ENCODE data around the gene SF3B3. TPM values are rescaled to one million over a fixed set of nuclear protein-coding genes. Genes with fewer than 3 reads are reported as not detected.

SF3B3 gene
- total RNA-seq, 1 experiment from 2014 or later = 326 TPM

- Histone ChIP-seq H4K20me1 (ENCODE audit: insufficient read depth) (no peaks in the 10 kb centered on the region), H3K9me3 (ENCODE audit: insufficient read depth, low read depth) (no peaks in the 10 kb centered on the region), H3K27me3 (ENCODE audit: insufficient read depth, low read depth) (no peaks in the 10 kb centered on the region), H3K36me3 (ENCODE audit: low read depth) (no peaks in the 10 kb centered on the region), H3K79me2 (ENCODE audit: low read depth) (no peaks in the 10 kb centered on the region), H3K9me2 (ENCODE audit: insufficient read depth) (no peaks in the 10 kb centered on the region), H3K27ac (no peak overlapping the region), H3K4me3 (no peak overlapping the region), H2AFZ (no peak overlapping the region), H3K4me1 (replicated peaks; ENCODE audit: insufficient read depth) (no peaks in the 10 kb centered on the region), H3F3A (ENCODE audit: insufficient read depth, low read depth) (no peaks in the 10 kb centered on the region), H3K4me2 (no peak overlapping the region)
- ChIA-PET POLR2A (ENCODE audit: unreplicated experiment) (interaction anchor here (0.5 kb wide), 1 partner anchor 13 kb away, joined by 21 read pairs; no protein-coding TSS in a partner anchor), CTCF (no interaction called here)
- no TSS peak for BruUV-seq (replicated peaks)
- TF ChIP-seq CTCF (conservative IDR thresholded peaks at IDR 0.05) = no peak
- TF ChIP-seq EZH2 (IDR thresholded peaks at IDR 0.05; ENCODE audit: low read depth) = no peak
- no peak for DNase-seq
- intact Hi-C loops (cut with micrococcal nuclease; ENCODE audit: unreplicated experiment) = no loop called here
Measured at GRCh38 chr16:70601576-70602575, 78.3 kb downstream of the SF3B3 start.

GRCh38 chr16:70602831-70603230 lies 79.2 kb downstream of the SF3B3 start:
- H3K79me2 ChIP-seq (ENCODE audit: low read depth) = no peaks in the 10 kb centered on the region
- H3K9me2 ChIP-seq (ENCODE audit: insufficient read depth) = no peaks in the 10 kb centered on the region
- no peak overlapping the region for H2AFZ ChIP-seq
- no peak for TF ChIP-seq CTCF (conservative IDR thresholded peaks at IDR 0.05)
- no peak for TF ChIP-seq EZH2 (IDR thresholded peaks at IDR 0.05; ENCODE audit: low read depth)
- H4K20me1 ChIP-seq (ENCODE audit: insufficient read depth) = no peaks in the 10 kb centered on the region
- POLR2A ChIA-PET (ENCODE audit: unreplicated experiment) = no interaction called here
- no peak overlapping the region for H3K4me2 ChIP-seq
- DNase-seq = no peak
- H3F3A ChIP-seq (ENCODE audit: insufficient read depth, low read depth) = 0 out of 2 replicates have a peak, but pooled peaks cover 3% of the 10 kb centered on the region
- intact Hi-C loops (cut with micrococcal nuclease; ENCODE audit: unreplicated experiment) = no loop called here
- peaks cover 5% of the 10 kb centered on the region for H3K4me1 ChIP-seq (replicated peaks; ENCODE audit: insufficient read depth)
- H3K9me3 ChIP-seq (ENCODE audit: insufficient read depth, low read depth) = no peaks in the 10 kb centered on the region
- H3K4me3 ChIP-seq = no peak overlapping the region
- CTCF ChIA-PET = no interaction called here
- H3K27me3 ChIP-seq (ENCODE audit: insufficient read depth, low read depth) = no peaks in the 10 kb centered on the region
- no peak overlapping the region for H3K27ac ChIP-seq
- H3K36me3 ChIP-seq (ENCODE audit: low read depth) = no peaks in the 10 kb centered on the region
- BruUV-seq (replicated peaks) = no TSS peak

GRCh38 chr16:70604407-70605282 lies 81.0 kb downstream of the SF3B3 start:
- intact Hi-C loops (cut with micrococcal nuclease; ENCODE audit: unreplicated experiment) = no loop called here

More at GRCh38 chr16:70604407-70605282, 81.0 kb downstream of the SF3B3 start:
- H3K36me3 ChIP-seq (ENCODE audit: low read depth) = no peaks in the 10 kb centered on the region
- BruUV-seq (replicated peaks) = no TSS peak
- CTCF ChIA-PET = no interaction called here
- H3K4me3 ChIP-seq = no peak overlapping the region
- H3K4me1 ChIP-seq (replicated peaks; ENCODE audit: insufficient read depth) = peaks cover 19% of the 10 kb centered on the region
- DNase-seq = no peak
- no peaks in the 10 kb centered on the region for H3K9me2 ChIP-seq (ENCODE audit: insufficient read depth)
- TF ChIP-seq EZH2 (IDR thresholded peaks at IDR 0.05; ENCODE audit: low read depth) (no peak), CTCF (conservative IDR thresholded peaks at IDR 0.05) (no peak)
- H3K4me2 ChIP-seq = no peak overlapping the region
- no peak overlapping the region for H2AFZ ChIP-seq
- no peaks in the 10 kb centered on the region for H4K20me1 ChIP-seq (ENCODE audit: insufficient read depth)
- POLR2A ChIA-PET (ENCODE audit: unreplicated experiment) = no interaction called here
- H3K27ac ChIP-seq = no peak overlapping the region
- H3K27me3 ChIP-seq (ENCODE audit: insufficient read depth, low read depth) = no peaks in the 10 kb centered on the region
- no peaks in the 10 kb centered on the region for H3K9me3 ChIP-seq (ENCODE audit: insufficient read depth, low read depth)
- no peaks in the 10 kb centered on the region for H3K79me2 ChIP-seq (ENCODE audit: low read depth)
- peaks cover 3% of the 10 kb centered on the region; the same call in 1 of the 2 replicates for H3F3A ChIP-seq (ENCODE audit: insufficient read depth, low read depth)

Data from PC-9 (cell line).